Measurements from ENCODE around the gene DPP6. TPM values are rescaled to one million over a fixed set of nuclear protein-coding genes. Genes with fewer than 3 reads are reported as not detected.

DPP6 gene
- total and polyA plus RNA-seq, 2 experiments from 2014 or later, result not detected

- H3K36me3 ChIP-seq (ENCODE audit: insufficient read depth), result no peaks in the 10 kb centered on the region; the same call in 1 of the 2 replicates
- peaks cover 7% of the 10 kb centered on the region; the same call in 2 of the 3 replicates for H3K4me1 Mint-ChIP-seq
- peaks cover 23% of the 10 kb centered on the region for H3K27me3 Mint-ChIP-seq (ENCODE audit: insufficient read depth, low read depth, poor library complexity)
- H3K27me3 ChIP-seq (ENCODE audit: insufficient read depth), result peaks cover 12% of the 10 kb centered on the region; the same call in 1 of the 2 replicates
- no peak for TF ChIP-seq ZNF331 (CRISPR knock-in tag; IDR thresholded peaks at IDR 0.05; ENCODE audit: low read depth)
- TF ChIP-seq ZNF114 (CRISPR knock-in tag; IDR thresholded peaks at IDR 0.05), result no peak
- TF ChIP-seq, protein P1, sequence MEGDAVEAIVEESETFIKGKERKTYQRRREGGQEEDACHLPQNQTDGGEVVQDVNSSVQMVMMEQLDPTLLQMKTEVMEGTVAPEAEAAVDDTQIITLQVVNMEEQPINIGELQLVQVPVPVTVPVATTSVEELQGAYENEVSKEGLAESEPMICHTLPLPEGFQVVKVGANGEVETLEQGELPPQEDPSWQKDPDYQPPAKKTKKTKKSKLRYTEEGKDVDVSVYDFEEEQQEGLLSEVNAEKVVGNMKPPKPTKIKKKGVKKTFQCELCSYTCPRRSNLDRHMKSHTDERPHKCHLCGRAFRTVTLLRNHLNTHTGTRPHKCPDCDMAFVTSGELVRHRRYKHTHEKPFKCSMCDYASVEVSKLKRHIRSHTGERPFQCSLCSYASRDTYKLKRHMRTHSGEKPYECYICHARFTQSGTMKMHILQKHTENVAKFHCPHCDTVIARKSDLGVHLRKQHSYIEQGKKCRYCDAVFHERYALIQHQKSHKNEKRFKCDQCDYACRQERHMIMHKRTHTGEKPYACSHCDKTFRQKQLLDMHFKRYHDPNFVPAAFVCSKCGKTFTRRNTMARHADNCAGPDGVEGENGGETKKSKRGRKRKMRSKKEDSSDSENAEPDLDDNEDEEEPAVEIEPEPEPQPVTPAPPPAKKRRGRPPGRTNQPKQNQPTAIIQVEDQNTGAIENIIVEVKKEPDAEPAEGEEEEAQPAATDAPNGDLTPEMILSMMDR (conservative IDR thresholded peaks at IDR 0.05; ENCODE audit: low read depth in 2 of 2), result no peak
- TF ChIP-seq, protein P2, sequence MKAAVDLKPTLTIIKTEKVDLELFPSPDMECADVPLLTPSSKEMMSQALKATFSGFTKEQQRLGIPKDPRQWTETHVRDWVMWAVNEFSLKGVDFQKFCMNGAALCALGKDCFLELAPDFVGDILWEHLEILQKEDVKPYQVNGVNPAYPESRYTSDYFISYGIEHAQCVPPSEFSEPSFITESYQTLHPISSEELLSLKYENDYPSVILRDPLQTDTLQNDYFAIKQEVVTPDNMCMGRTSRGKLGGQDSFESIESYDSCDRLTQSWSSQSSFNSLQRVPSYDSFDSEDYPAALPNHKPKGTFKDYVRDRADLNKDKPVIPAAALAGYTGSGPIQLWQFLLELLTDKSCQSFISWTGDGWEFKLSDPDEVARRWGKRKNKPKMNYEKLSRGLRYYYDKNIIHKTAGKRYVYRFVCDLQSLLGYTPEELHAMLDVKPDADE (IDR thresholded peaks at IDR 0.05), result no peak
- TF ChIP-seq EZH2phosphoT487 (IDR thresholded peaks at IDR 0.05; ENCODE audit: unreplicated experiment), result no peak
- TF ChIP-seq JUNB (IDR thresholded peaks at IDR 0.05; ENCODE audit: unreplicated experiment), result no peak
- DNase-seq (ENCODE audit: low spot score) (no peak), ATAC-seq (no peak)
- peaks cover 16% of the 10 kb centered on the region for H3K36me3 Mint-ChIP-seq (ENCODE audit: low read depth)
- peaks cover 56% of the 10 kb centered on the region for H3K9me3 Mint-ChIP-seq
- H3K4me3 ChIP-seq, result no peak overlapping the region
- H3K4me3 Mint-ChIP-seq, result no peak overlapping the region
- no peak overlapping the region for H3K4me2 ChIP-seq
- no peak overlapping the region for H2AFZ ChIP-seq
- no peaks in the 10 kb centered on the region for H3F3A ChIP-seq (replicated peaks; ENCODE audit: low read depth)
- no peak overlapping the region for H3K27ac Mint-ChIP-seq
- H3K4me1 ChIP-seq (ENCODE audit: insufficient read depth), result peaks cover 2% of the 10 kb centered on the region; the same call in 1 of the 2 replicates
- no peaks in the 10 kb centered on the region for H4K20me1 ChIP-seq (replicated peaks; ENCODE audit: insufficient read depth)
- H3K79me2 ChIP-seq (replicated peaks; ENCODE audit: insufficient read depth), result no peaks in the 10 kb centered on the region
- H3K9me2 ChIP-seq (ENCODE audit: insufficient read depth), result no peaks in the 10 kb centered on the region
- H3K27ac ChIP-seq (ENCODE audit: low read depth), result no peak overlapping the region
Measured at GRCh38 chr7:154910125-154910524, 857.9 kb downstream of the DPP6 start.

- H3K27me3 ChIP-seq (ENCODE audit: insufficient read depth), result peaks cover 14% of the 10 kb centered on the region; the same call in 1 of the 2 replicates
- no peaks in the 10 kb centered on the region for H3K79me2 ChIP-seq (replicated peaks; ENCODE audit: insufficient read depth)
- no peaks in the 10 kb centered on the region for H4K20me1 ChIP-seq (replicated peaks; ENCODE audit: insufficient read depth)
- peaks cover 48% of the 10 kb centered on the region for H3K9me3 Mint-ChIP-seq
- H3K36me3 Mint-ChIP-seq (ENCODE audit: low read depth), result peaks cover 15% of the 10 kb centered on the region
- peaks cover 7% of the 10 kb centered on the region; the same call in 2 of the 3 replicates for H3K4me1 Mint-ChIP-seq
- H3F3A ChIP-seq (replicated peaks; ENCODE audit: low read depth), result no peaks in the 10 kb centered on the region
- no peak overlapping the region for H3K4me3 ChIP-seq
- H3K4me3 Mint-ChIP-seq, result no peak overlapping the region
- no peak overlapping the region for H3K27ac ChIP-seq (ENCODE audit: low read depth)
- no peak overlapping the region for H3K4me2 ChIP-seq
- H3K4me1 ChIP-seq (ENCODE audit: insufficient read depth), result peaks cover 2% of the 10 kb centered on the region; the same call in 1 of the 2 replicates
- H3K36me3 ChIP-seq (ENCODE audit: insufficient read depth), result no peaks in the 10 kb centered on the region; the same call in 1 of the 2 replicates
- no peak for ATAC-seq
- no peak for DNase-seq (ENCODE audit: low spot score)
- no peak overlapping the region for H2AFZ ChIP-seq
- H3K27me3 Mint-ChIP-seq (ENCODE audit: insufficient read depth, low read depth, poor library complexity), result peaks cover 23% of the 10 kb centered on the region
- no peak overlapping the region for H3K27ac Mint-ChIP-seq
- TF ChIP-seq, protein P2 (IDR thresholded peaks at IDR 0.05), result no peak
- TF ChIP-seq, protein P1 (conservative IDR thresholded peaks at IDR 0.05; ENCODE audit: low read depth in 2 of 2), result no peak
- TF ChIP-seq CREB1 (CRISPR knock-in tag; IDR thresholded peaks at IDR 0.05; ENCODE audit: low read depth) (no peak), ZNF114 (CRISPR knock-in tag; IDR thresholded peaks at IDR 0.05) (no peak), EZH2 (IDR thresholded peaks at IDR 0.05; ENCODE audit: low read depth, unreplicated experiment) (no peak)
- no peaks in the 10 kb centered on the region for H3K9me2 ChIP-seq (ENCODE audit: insufficient read depth)
Measured at GRCh38 chr7:154910977-154911376, 858.8 kb downstream of the DPP6 start.
